ENCODE data around the gene CHMP3. TPM values are rescaled to one million over a fixed set of nuclear protein-coding genes. Genes with fewer than 3 reads are reported as not detected.

Gene CHMP3
- total RNA-seq, 1 experiment from 2014 or later = 22.7 TPM

DNA sequence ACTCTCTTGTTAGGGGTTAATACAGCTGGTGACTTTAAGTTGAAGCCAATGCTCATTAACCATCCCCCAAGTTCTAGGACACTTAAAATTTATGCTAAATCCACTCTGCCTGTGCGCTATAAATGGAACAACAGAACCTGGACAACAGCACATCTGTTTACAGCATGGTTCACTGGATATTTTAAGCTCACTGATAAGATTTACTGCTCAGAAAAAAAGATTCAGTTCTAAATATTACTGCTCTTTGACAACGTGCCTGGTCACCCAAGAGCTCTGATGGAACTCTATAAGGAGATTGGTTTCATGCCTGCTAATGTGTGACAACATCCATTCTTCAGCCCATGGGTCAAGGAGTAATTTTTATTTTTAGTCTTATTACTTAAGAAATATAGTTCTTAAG lies 32.9 kb upstream of the CHMP3 start:
- H3K27ac Mint-ChIP-seq = no peak overlapping the region
- ChIA-PET CTCF (no interaction called here), POLR2A (no interaction called here)
- no peaks in the 10 kb centered on the region for H3K36me3 Mint-ChIP-seq
- no peak for DNase-seq (ENCODE audit: low spot score)
- H3K4me3 Mint-ChIP-seq = no peak overlapping the region
- H3K9me3 Mint-ChIP-seq = peaks cover 2% of the 10 kb centered on the region
- TF ChIP-seq, protein P1, sequence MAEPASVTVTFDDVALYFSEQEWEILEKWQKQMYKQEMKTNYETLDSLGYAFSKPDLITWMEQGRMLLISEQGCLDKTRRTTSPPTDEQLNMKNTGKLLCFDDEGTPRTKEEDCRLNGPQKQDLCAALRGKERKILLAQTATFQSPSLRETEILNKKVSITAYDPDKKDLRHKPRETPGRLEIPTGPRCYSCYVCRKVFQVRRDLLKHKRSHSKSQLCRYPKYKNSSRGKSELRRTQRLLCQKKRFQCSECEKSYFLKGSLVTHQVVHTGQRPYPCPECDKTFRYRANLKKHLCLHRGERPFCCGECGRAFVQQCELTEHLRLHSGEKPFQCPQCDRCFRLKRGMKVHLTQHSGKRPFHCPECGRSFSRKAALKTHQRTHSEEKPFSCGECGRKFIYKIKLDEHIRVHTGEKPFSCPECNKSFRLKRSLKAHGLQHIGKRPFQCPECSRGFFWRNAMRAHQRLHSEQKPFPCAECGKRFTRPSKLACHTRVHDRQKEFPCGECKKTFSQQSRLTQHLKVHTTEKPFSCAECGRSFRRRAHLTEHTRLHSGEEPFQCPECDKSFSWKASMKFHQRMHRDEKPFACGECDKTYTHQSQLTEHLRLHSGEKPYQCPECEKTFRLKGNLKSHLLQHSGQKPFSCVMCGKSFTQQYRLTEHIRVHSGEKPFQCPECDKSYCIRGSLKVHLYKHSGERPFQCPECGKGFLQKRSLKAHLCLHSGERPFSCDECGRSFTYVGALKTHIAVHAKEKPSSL (CRISPR knock-in tag; conservative IDR thresholded peaks at IDR 0.05) = no peak
- TF ChIP-seq PREB (CRISPR knock-in tag; IDR thresholded peaks at IDR 0.05; ENCODE audit: borderline replicate concordance) (no peak), ZNF263 (CRISPR knock-in tag; IDR thresholded peaks at IDR 0.05; ENCODE audit: low read depth) (no peak), ZSCAN18 (CRISPR knock-in tag; IDR thresholded peaks at IDR 0.05) (no peak), SMAD4 (CRISPR knock-in tag; IDR thresholded peaks at IDR 0.05) (no peak), OVOL2 (CRISPR knock-in tag; IDR thresholded peaks at IDR 0.05; ENCODE audit: borderline replicate concordance) (no peak), KAT7 (CRISPR knock-in tag; IDR thresholded peaks at IDR 0.05; ENCODE audit: borderline replicate concordance) (no peak), ZNF232 (CRISPR knock-in tag; IDR thresholded peaks at IDR 0.05) (no peak)
- TF ChIP-seq, protein P2, sequence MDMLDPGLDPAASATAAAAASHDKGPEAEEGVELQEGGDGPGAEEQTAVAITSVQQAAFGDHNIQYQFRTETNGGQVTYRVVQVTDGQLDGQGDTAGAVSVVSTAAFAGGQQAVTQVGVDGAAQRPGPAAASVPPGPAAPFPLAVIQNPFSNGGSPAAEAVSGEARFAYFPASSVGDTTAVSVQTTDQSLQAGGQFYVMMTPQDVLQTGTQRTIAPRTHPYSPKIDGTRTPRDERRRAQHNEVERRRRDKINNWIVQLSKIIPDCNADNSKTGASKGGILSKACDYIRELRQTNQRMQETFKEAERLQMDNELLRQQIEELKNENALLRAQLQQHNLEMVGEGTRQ (CRISPR knock-in tag; IDR thresholded peaks at IDR 0.05) = no peak
- TF ChIP-seq, protein P3, sequence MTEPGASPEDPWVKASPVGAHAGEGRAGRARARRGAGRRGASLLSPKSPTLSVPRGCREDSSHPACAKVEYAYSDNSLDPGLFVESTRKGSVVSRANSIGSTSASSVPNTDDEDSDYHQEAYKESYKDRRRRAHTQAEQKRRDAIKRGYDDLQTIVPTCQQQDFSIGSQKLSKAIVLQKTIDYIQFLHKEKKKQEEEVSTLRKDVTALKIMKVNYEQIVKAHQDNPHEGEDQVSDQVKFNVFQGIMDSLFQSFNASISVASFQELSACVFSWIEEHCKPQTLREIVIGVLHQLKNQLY (CRISPR knock-in tag; IDR thresholded peaks at IDR 0.05) = no peak
- no peak for ATAC-seq
- H3K4me1 Mint-ChIP-seq = peaks cover 4% of the 10 kb centered on the region; the same call in 1 of the 2 replicates
- peaks cover 2% of the 10 kb centered on the region; the same call in 1 of the 2 replicates for H3K27me3 Mint-ChIP-seq (ENCODE audit: low read depth)

DNA sequence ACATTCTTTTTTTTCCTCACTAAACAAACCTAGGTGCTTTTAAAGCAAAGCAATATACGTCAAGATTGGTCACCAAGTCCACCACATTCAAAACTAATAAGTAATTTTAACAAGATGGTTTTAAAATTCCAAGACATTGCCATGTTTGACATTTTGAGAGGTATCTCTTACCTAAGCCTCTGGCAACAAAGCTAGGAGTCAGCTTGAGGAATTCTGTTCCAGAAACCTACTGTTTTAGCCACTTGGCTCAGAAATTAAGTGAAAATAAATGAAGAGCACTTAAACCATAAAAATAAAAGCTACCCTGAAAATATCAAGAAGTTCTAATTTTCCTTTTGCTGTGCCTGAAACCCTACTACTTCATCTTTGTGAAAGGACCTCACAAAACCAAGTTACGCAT lies 30.0 kb upstream of the CHMP3 start:
- H3K4me1 Mint-ChIP-seq = peaks cover 4% of the 10 kb centered on the region; the same call in 1 of the 2 replicates
- H3K4me3 Mint-ChIP-seq = no peak overlapping the region

More for the DNA sequence above, 30.0 kb upstream of the CHMP3 start:
- DNase-seq (ENCODE audit: low spot score) (no peak), ATAC-seq (no peak)
- H3K36me3 Mint-ChIP-seq = no peaks in the 10 kb centered on the region
- H3K27me3 Mint-ChIP-seq (ENCODE audit: low read depth) = peaks cover 2% of the 10 kb centered on the region; the same call in 1 of the 2 replicates
- POLR2A ChIA-PET = no interaction called here
- CTCF ChIA-PET = no interaction called here
- peaks cover 10% of the 10 kb centered on the region for H3K9me3 Mint-ChIP-seq
- H3K27ac Mint-ChIP-seq = no peak overlapping the region
- no peak for TF ChIP-seq TEAD1 (CRISPR knock-in tag; IDR thresholded peaks at IDR 0.05)
- TF ChIP-seq, protein P1 (CRISPR knock-in tag; conservative IDR thresholded peaks at IDR 0.05) = no peak
- TF ChIP-seq ARID4B (CRISPR knock-in tag; IDR thresholded peaks at IDR 0.05; ENCODE audit: borderline replicate concordance) = no peak
- TF ChIP-seq PRRX2 (CRISPR knock-in tag; IDR thresholded peaks at IDR 0.05) = no peak
- TF ChIP-seq ZNF263 (CRISPR knock-in tag; IDR thresholded peaks at IDR 0.05; ENCODE audit: low read depth) = no peak
- TF ChIP-seq NR2C2 (CRISPR knock-in tag; IDR thresholded peaks at IDR 0.05) = no peak
- TF ChIP-seq ZNF138 (CRISPR knock-in tag; conservative IDR thresholded peaks at IDR 0.05) = no peak
